ENCODE measurements around the gene HIVEP2.

GRCh38 chr6:142868917-142869316 is 76.1 kb downstream of the HIVEP2 start:
- TF ChIP-seq, protein P1, sequence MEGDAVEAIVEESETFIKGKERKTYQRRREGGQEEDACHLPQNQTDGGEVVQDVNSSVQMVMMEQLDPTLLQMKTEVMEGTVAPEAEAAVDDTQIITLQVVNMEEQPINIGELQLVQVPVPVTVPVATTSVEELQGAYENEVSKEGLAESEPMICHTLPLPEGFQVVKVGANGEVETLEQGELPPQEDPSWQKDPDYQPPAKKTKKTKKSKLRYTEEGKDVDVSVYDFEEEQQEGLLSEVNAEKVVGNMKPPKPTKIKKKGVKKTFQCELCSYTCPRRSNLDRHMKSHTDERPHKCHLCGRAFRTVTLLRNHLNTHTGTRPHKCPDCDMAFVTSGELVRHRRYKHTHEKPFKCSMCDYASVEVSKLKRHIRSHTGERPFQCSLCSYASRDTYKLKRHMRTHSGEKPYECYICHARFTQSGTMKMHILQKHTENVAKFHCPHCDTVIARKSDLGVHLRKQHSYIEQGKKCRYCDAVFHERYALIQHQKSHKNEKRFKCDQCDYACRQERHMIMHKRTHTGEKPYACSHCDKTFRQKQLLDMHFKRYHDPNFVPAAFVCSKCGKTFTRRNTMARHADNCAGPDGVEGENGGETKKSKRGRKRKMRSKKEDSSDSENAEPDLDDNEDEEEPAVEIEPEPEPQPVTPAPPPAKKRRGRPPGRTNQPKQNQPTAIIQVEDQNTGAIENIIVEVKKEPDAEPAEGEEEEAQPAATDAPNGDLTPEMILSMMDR (IDR thresholded peaks at IDR 0.05), result no peak
- TF ChIP-seq EZH2 (IDR thresholded peaks at IDR 0.05; ENCODE audit: borderline replicate concordance, insufficient read depth, low read depth, low read length, poor library complexity, severe bottlenecking), result no peak
